HG03354 (cell line): ENCODE results near the gene SHISA3.
A peak's percentile ranks its signal among the peaks of the same experiment; 100 is the strongest.
"Not testable (repeated sequence)": the region's sequence is repeated elsewhere in the genome, so short reads cannot be mapped to it uniquely, and the experiment has no call there.

Experiments used
- ATAC-seq: cut with Tn5 transposase; IDR thresholded peaks from one replicate; pipeline ENCODE4 v1.9.1; 2021; ENCODE audit warnings: mild to moderate bottlenecking; ENCODE audit not compliant: unreplicated experiment, poor library complexity, severe bottlenecking

Gene SHISA3

DNA sequence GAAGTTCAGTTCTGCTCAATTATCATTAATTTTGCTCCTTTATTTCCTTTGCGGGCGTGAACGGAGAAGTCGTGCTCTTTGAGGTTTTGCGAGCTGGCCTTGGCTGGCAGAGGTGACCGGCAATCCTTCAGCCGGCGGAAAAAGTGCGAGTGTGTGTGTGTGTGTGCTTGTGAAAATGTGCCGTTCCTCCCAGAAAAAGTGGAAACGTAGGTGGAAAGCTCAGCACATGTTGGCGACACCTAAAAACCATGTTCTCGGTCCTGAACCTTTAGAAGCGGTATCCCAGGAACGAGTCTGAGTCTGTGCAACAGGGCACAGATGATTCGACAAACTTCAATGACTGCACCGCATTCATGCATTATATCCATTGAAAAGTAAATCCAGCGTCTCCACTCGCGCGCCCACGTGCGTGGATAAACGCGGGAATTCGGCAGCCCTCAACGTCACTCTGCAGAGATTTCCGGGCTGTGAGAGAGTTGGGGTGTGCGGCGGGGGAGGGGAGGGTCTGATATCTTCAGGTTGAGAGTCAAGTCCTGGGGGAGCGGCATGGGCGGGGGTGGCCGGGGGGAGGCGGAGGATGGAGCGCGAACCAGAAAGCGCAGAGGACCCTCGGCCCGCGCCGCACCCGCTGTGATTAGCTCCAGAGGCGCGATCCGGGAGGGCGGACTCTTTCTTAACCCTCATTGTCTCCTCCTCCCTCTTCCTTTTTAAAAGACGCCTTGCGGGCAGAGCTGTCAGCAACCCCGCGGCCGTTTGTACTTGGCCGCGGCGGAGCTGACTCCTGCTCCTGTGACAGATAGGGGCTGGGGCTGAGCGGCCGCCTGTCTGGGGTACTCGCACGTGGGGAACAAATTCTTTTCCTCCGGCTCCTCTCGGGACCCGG is at the start of gene SHISA3:
TSS of gene SHISA3 (plus strand) at position 737 of the 883 bp plus-strand sequence. CDS start 569 bp downstream, outside the sequence.
- peak; percentile 51 for ATAC-seq

DNA sequence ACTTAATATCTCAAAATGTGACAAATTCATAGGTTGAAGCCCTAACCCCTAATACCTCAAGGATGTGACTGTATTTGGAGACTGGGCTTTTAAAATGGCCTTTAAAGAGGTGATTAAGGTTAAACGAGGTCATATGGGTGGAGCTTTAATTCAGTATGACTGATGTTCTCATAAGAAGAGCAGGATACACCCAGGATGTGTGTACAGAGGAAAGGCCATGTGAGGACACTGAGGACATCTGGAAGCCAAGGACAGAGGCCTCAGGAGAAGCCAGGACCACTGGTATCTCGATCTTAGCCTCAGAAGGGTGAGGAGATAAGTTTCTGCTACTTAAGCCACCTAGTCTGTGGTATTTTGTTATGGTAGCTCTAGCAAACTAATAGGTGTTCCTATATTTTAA is 49.0 kb upstream of the SHISA3 start:
- no peak for ATAC-seq

DNA sequence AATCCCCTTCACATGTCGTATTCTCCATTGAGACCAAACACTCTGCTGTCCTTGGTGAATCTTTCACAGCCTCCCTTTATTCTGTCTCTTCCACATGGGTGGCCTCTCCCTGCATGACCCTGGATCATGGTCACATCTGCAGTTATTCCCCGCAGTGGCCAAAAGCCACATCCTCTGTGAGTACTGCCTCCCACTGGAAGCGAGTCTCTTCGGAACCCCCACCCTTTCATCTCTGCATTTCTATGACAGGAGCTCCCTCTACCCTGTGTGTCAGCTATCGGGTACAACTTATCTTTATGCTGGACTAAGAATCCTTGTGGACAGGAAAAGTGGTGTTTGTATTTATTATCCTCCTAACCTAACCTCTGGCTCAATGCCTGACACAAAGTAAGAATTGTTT is 48.6 kb upstream of the SHISA3 start:
- no peak for ATAC-seq

DNA sequence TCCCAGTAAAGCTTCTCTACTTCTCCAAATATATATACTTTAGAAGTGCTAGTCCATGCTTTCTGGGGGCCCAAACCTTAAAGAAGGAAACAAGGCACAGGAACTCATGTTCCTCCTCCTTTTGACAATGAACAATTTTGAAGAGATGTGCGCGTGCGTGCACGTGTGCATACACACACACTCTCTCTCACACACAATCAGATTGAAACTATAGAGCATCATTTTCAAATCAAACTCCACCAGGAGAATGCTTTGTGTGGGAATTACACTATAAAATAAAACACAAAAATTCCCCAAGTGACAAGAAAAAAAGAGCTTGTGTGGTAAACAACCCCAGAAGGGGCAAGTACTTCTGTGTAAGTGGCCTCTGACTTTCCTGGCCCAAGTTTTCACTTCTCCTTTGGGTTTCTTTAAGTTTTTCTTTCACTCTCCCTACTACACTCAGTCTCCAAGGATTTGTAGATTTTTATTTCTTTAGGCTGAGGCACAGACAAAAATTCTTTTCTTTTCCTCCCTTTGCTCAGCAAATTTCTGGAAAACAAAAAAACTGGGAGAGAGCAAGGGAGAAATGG is 46.6 kb upstream of the SHISA3 start:
- no peak for ATAC-seq

DNA sequence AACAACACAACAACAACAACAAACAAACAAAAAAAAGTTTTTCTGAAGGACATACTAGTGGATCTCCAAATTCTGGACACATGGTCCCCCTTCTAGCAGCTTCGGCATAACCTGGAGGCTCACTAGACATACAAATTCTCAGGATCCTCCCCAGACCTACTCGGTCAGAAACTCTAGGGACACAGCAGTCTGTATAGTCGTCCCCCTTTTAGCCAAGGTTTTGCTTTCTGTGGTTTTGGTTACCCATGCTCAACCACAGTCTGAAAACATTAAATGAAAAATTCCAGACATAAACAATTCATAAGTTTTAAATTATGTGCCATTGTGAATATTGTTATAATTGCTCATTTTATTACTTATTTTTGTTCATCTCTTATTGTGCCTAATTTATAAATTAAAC is 45.2 kb upstream of the SHISA3 start:
- no peak for ATAC-seq

DNA sequence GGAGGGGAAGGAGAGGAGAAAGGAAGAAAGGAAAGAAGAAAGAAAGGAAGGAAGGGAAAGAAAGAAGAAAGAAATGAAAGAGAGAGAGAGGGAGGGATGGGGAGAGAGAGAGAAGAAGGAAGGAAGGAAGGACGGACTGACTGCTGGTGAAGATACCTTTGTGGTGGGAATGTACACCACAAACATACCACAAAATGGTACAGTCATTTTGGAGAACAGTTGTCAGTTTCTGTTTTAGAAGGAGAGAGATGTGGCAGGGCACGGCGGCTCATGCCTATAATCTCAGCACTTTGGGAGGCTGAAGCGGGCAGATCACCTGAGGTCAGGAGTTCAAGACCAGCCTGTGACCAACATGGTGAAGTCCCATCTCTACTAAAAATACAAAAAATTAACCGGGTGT is 40.0 kb upstream of the SHISA3 start:
- no peak for ATAC-seq

DNA sequence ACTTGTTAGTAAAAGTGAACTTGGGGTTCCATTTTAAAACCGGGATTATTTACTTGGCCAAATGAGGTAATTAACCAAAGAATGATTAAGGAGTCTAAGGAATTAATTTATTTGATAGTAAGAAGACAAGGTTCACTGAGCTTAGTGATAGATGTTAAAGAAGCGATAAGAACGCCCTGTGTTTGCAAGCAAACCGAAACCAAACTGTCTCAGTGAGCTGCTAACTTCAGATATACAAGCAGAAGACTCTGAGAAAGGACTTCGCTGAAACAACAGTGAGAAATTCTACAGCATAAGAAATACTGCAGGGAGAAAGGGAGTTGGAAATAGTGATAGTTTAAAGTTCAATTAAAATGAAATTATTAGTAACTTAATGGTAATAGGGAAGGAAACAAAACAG is 37.6 kb upstream of the SHISA3 start:
- ATAC-seq = no peak

DNA sequence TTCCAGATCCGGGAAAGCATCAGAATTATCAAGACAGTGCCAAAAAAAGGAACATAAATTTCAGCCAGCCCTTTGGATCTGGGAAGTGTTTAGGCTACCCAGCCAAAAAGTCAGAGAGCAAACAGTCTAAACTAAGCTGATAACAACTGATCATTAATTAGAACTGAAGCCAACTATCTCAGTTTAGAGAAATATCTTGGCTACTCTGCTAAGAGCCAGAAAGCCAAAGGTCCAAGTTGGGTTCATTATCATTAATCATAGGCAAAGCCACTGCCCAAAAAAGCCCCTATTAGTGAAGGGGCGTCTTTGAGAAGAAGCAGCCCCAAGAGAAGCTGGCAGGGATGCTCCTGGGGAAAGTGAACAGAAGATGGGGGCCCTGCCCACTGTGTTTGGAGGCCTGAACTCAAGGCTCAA is 37.0 kb upstream of the SHISA3 start:
- ATAC-seq = no peak

DNA sequence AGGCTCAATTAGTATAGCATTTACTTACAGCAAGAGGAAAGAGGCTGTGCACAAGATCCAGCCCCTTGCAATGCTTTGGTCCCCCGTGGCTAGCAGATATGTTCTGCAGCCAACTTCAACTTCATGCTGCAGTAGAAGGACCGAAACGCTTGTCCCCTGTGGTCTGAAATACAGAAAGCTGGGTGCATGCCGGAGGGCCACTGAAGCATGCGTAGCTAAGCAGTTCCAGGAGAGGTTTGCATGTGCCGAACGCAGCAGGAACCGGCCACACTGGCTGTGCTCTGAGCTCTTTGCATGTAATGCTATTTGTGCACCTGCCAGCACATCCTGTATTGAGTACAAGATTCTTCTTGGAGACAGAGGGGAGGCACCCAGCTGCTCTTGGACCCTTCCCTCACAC is 35.8 kb upstream of the SHISA3 start:
- ATAC-seq = no peak

DNA sequence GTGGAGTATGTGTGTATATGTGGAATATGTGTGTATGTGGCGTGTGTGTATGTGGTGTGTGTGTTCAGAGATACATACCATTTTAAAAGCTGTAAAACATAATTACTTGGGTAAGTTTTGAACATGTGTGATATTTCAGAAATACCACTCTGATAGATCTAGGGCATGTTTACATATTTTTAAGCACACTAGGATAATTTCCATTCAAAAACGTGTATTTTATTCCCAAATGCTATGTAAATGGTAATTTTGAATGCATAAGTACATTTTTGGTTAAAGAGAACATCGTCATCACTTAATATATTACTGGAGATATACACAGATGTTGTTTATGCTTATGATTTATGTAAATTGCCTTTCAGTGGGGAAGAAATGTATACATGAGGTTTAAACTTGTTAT is 34.7 kb upstream of the SHISA3 start:
- ATAC-seq = no peak

DNA sequence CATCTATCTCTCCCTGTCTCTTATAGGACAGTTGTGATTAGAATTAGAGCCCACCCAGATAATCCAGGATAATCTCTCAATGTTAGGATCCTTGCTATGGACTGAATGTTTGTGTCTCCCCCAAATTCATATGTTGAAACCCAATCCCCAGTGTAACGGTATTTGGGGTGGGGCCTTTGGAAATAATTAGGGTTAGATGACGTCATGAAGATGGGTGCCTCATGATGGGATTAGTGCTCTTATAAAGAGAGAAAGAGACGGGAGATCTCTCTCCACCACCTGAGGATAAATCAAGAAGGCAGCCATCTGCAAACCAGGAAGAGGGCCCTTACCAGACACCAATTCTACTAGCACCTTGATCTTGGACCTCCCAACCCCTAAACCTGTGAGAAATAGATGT is 33.7 kb upstream of the SHISA3 start:
- no peak for ATAC-seq

DNA sequence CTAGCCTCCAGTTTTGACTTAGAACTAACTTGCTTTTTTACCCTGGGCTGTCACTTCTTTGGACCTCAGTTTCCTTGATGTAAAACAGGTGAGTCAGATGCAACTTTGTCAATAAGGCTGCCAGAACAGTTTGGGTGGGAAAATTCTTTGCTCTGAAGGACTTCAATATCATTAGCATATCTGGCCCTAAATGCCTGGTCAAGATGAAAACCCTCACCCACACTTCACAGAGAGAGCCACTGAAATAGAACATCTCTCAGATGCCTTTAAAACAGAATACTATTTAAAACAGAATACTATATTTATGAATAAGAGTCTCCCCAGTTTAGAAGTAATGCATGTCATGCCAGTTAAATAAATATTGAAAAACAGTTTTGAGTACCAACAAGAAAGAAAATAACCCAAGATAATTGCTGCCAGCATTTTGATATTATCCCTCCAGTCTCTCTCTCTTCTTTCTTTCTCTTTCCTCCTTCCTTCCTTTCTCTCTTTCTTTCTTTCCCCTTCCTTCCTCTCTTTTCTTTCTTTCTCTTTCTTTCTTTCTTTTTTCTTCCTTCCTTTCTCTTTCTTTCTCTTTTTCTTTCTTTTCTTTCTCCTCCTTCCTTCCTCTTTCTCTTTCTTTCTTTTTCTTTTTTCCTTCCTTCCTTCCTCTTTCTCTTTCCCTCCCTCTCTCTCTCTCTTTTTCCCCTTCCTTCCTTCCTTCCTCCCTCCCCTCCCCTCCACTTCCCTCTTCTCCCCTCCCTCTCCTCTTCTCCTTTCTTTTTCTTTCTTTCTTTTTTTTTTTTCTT is 32.8 kb upstream of the SHISA3 start:
- ATAC-seq = no peak

DNA sequence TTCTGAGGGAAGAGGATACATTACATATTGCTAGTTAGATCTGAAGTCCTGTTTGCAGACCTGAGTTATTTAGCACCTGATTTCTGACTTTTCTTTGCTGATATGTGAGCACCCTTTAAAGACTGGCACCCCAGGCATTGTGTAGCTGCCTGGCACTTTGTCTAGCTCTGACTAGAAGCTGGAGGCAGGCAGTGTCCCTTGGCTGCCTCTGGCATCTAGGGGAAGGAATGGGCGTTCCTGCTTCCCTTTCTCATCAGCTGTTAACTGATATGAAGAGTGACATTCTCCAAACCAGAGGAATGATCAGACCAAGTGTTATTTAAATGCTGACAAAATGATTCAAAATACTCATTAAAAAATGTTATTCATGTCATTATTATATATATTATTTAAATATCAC is 30.3 kb upstream of the SHISA3 start:
- ATAC-seq = no peak

DNA sequence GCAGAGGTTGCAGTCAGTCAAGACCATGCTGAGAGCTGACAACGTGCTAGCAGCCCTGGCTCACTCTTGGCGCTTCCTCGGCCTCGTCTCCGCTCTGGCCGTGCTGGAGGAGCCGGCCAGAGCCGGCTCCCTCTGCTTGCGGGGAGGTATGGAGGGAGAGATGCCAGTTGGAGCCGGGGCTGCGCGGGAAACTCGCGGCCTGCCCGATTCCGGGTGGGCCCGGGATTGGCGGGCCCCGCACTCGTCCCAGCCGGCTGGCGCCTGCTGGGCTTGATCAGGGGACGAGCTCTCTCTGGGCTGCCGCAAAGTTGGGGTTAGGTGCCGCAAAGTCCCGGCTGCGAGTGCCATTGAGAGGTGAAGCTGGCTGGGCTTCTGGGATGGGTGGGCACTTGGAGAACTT is 27.8 kb upstream of the SHISA3 start:
- no peak for ATAC-seq

DNA sequence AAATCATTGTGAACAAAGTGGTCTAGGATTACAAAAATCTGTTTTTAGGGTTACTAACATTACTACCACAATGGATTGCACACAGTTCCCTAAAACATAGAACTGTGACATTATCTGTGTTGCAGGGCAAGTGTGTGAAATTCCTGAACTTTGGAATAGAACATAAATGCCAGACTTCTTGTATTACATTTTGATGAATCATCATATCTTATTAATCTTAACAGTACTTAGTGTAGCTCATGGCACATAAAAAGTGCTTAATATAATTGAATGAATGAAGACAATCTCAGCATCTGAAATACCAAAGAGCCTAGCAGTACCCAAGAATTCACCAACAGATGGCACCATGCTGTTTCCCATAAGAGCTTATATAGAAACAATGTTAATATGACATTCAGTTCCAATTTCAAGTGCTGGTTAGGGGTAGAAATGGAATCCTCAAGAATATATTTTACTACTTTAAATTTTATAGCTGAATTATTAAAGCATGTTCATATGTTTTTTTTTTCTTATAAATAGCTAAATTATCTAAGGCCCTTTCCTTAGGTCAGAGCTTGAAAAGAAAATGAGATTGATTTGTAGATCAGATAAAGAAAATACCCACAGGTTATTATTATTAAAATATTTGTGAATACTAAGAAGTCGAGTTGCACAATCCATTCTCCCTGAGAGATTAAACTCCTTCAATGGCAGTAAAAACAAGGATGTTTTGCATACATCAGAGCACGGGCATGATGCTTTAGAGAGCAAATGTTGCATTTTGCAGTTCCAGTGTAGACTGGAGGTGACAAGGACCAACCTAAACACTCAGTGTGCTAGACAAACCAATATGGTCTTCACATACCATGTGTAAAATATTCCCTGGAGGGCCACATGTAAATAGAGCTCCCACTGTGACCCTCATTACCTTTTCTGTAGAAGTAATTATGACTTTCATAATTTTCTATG is 25.7 kb upstream of the SHISA3 start:
- ATAC-seq = peak; percentile 62

DNA sequence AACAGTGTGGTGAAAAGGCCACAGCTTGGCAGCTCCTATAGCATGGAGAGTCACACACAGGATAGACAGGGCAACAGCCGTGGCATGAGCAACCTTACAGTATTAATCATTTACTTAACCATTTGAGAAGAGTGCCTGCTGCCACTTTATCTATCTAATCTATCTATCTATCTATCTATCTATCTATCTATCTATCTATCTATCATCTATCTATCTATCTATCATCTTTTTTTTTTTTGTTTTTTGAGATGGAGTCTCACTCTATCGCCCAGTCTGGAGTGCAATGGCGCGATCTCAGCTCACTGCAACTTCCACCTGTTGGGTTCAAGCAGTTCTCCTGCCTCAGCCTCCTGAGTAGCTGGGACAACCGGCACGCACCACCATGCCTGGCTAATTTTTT is 25.0 kb upstream of the SHISA3 start:
- not testable (repeated sequence) for ATAC-seq

DNA sequence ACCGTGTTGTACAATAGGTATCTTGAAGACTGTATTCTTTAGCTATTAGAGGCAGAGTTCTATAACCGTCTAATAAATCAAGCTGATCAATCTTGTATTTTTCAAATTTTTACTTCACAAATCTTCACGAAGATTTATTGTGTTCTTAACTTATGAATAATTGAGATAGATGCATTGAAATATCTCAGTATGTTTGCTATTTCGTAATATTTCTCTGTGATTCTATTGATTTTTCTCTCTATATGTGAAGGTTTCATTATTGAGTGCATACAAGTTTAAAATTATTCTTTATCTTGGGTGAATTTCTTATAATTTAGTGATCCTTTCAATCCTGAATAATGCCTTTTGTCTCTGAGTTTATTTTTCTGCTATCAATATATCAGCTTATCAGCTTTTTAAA is 19.8 kb upstream of the SHISA3 start:
- no peak for ATAC-seq

DNA sequence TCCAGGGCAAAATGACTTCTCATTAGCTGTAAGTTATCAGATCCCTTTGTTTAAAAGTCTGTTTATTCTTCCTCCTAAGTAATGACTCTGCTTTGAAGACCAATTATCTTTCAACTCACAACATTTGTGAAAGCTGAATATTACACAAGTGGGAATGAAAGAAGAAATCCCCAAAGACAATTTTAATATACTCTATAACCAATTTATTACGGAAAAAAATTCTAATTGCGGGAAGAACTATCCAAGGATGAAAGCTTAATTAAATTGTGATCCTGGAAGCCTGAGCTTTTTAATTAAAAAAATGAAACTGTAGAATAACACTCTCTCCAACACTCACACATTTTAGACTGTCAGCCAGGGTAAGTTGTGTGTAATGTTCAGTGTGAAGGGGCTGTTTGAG is 15.6 kb upstream of the SHISA3 start:
- ATAC-seq = no peak

DNA sequence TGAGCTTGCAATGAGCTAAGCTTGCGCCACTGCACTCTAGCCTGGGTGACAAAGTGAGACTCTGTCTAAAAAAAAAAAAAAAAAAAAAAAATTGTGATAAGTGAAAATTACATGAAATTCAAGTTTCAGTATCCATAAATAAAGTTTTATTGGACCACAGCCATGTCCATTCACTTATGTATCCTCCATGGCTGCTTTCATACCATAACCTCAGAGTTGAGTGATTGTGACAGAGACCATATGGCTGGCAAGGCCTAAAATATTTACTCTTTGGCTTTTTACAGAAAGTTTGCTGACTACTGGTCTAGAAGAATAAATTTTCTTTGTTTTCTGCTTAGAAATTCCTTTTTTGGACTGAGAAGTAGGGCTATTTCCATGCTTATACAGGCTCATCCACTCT is 11.8 kb upstream of the SHISA3 start:
- ATAC-seq = no peak
